Liver (tissue), 9 donors: ENCODE data around the gene OTUB1. TPM values are rescaled to one million over a fixed set of nuclear protein-coding genes. Genes with fewer than 3 reads are reported as not detected.

Experiments used
- DNase-seq: peaks from one replicate; pipeline ENCODE4 v3.0.0-alpha.2; 2017; ENCODE audit warnings: low spot score
- H3K27ac ChIP-seq, 2 donors: one replicate each; pipeline ENCODE4 v1.7.0; 2013; ENCODE audit warnings: inconsistent platforms in 2 of 2, low read length in 2 of 2, control low read depth in 1 of 2, low read depth in 1 of 2, mild to moderate bottlenecking in 1 of 2
- H3K27me3 ChIP-seq, 4 donors: one replicate each; pipeline versions ENCODE4 v1.6.1 to v1.7.0; 2013; ENCODE audit warnings: low read length in 3 of 4, inconsistent platforms in 1 of 4, mild to moderate bottlenecking in 1 of 4, moderate library complexity in 1 of 4; ENCODE audit not compliant: control insufficient read depth in 4 of 4, insufficient read depth in 4 of 4
- H3K36me3 ChIP-seq, 4 donors: one replicate each; pipeline versions ENCODE4 v1.6.1 to v1.7.0; 2013; ENCODE audit warnings: low read length in 3 of 4, mild to moderate bottlenecking in 3 of 4, low read depth in 1 of 4, moderate library complexity in 1 of 4; ENCODE audit not compliant: control insufficient read depth in 4 of 4, insufficient read depth in 3 of 4
- H3K4me1 ChIP-seq, 4 donors: one replicate each; pipeline versions ENCODE4 v1.6.1 to v1.7.0; 2013; ENCODE audit warnings: low read length in 3 of 4, mild to moderate bottlenecking in 3 of 4, moderate library complexity in 1 of 4; ENCODE audit not compliant: control insufficient read depth in 4 of 4, insufficient read depth in 4 of 4
- H3K4me3 ChIP-seq, 3 donors: one replicate each; pipeline versions ENCODE4 v1.6.1 to v1.7.0; 2013; ENCODE audit warnings: low read length in 3 of 3, control low read depth in 1 of 3, low read depth in 1 of 3, mild to moderate bottlenecking in 1 of 3
- H3K9ac ChIP-seq, 2 donors: one replicate each; pipeline ENCODE4 v1.7.0; 2013; ENCODE audit warnings: low read length in 2 of 2, mild to moderate bottlenecking in 2 of 2, moderate library complexity in 2 of 2, control low read depth in 1 of 2, low read depth in 1 of 2
- H3K9me3 ChIP-seq, 4 donors: one replicate each; pipeline versions ENCODE4 v1.6.1 to v1.7.0; 2013; ENCODE audit warnings: low read length in 3 of 4; ENCODE audit not compliant: control insufficient read depth in 4 of 4
- CTCF ChIP-seq: fragments of 150-350 bp; IDR thresholded peaks from 2 replicates; pipeline ENCODE4 v1.5.1; 2017; ENCODE audit warnings: improper control_type of control experiment, low read depth, low read length; ENCODE audit not compliant: missing input control
- EGR1 ChIP-seq, 2 donors: IDR thresholded peaks; 2 replicates each; pipeline ENCODE4 v1.6.1; 2016 to 2018; ENCODE audit warnings: antibody characterized with exemption in 2 of 2, low read depth in 2 of 2
- FOXA1 ChIP-seq: IDR thresholded peaks from 2 replicates; pipeline ENCODE4 v1.6.1; 2016; ENCODE audit warnings: antibody characterized with exemption
- FOXA2 ChIP-seq: IDR thresholded peaks from 2 replicates; pipeline ENCODE4 v1.6.1; 2016; ENCODE audit warnings: antibody characterized with exemption
- GABPA ChIP-seq, 2 donors: IDR thresholded peaks in 1 of 2; conservative IDR thresholded peaks in 1 of 2; 2 replicates each; pipeline ENCODE4 v1.6.1; 2016; ENCODE audit warnings: antibody characterized with exemption in 2 of 2, mild to moderate bottlenecking in 1 of 2, moderate library complexity in 1 of 2
- HNF4G ChIP-seq: IDR thresholded peaks from 2 replicates; pipeline ENCODE4 v1.6.1; 2016; ENCODE audit warnings: antibody characterized with exemption
- JUND ChIP-seq, 2 donors: IDR thresholded peaks; 2 replicates each; pipeline ENCODE4 v1.6.1; 2016; ENCODE audit warnings: antibody characterized with exemption in 2 of 2
- MAX ChIP-seq: IDR thresholded peaks from 2 replicates; pipeline ENCODE4 v1.6.1; 2016; ENCODE audit warnings: antibody characterized with exemption
- NR2F2 ChIP-seq: IDR thresholded peaks from 2 replicates; pipeline ENCODE4 v1.6.1; 2016; ENCODE audit warnings: antibody characterized with exemption
- RAD21 ChIP-seq, 2 donors: IDR thresholded peaks; 2 replicates each; pipeline ENCODE4 v1.6.1; 2016; ENCODE audit warnings: antibody characterized with exemption in 2 of 2, mild to moderate bottlenecking in 2 of 2
- RXRA ChIP-seq, 2 donors: IDR thresholded peaks; 2 replicates each; pipeline ENCODE4 v1.6.1; 2017 to 2018; ENCODE audit warnings: antibody characterized with exemption in 2 of 2, mild to moderate bottlenecking in 1 of 2
- SP1 ChIP-seq: IDR thresholded peaks from 2 replicates; pipeline ENCODE4 v1.6.1; 2018; ENCODE audit warnings: antibody characterized with exemption, mild to moderate bottlenecking
- TAF1 ChIP-seq: conservative IDR thresholded peaks from 2 replicates; pipeline ENCODE4 v1.6.1; 2016; ENCODE audit warnings: antibody characterized with exemption, mild to moderate bottlenecking
- YY1 ChIP-seq: IDR thresholded peaks from 2 replicates; pipeline ENCODE4 v1.6.1; 2016; ENCODE audit warnings: antibody characterized with exemption, mild to moderate bottlenecking
- ZBTB33 ChIP-seq: IDR thresholded peaks from 2 replicates; pipeline ENCODE4 v1.6.1; 2016; ENCODE audit warnings: antibody characterized with exemption
- WGBS: extraction: QIAGEN DNeasy Blood & Tissue Kit; methylation state at CpG from one replicate; pipeline ENCODE4 v1.1.7; 2013; 5-methylcytosine and 5-hydroxymethylcytosine counted together
- polyA plus RNA-seq, 2 donors: library from polyadenylated mRNA; stranded (reverse) in 1 of 2; unstranded in 1 of 2; fragments of 200-250 nt in 1 of 2; fragments of >200 nt in 1 of 2; fragmentation: Nextera tagmentation in 1 of 2; extraction: Ambion mirVana in 1 of 2; gene quantifications; one replicate each; pipeline versions ENCODE4 v1.2.1 to v1.2.3, GENCODE V29; 2013 to 2015
- total RNA-seq, 2 donors: library from RNA; depleted of rRNA; stranded (reverse); fragments of >200 nt; gene quantifications; one replicate each; pipeline ENCODE4 v1.2.3, GENCODE V29; 2014
- TF ChIP-seq, protein P1 (sequence below): IDR thresholded peaks from 2 replicates; pipeline ENCODE4 v1.6.1; 2016; ENCODE audit warnings: antibody characterized with exemption
- donor health status: healthy.
- donor health status: healthy.
- donor health status: healthy.
- donor health status: healthy.
- donor health status: healthy.

OTUB1 gene
- total and polyA plus RNA-seq, 4 donors: 18.8 to 44.6 (median 28.5) TPM

DNA sequence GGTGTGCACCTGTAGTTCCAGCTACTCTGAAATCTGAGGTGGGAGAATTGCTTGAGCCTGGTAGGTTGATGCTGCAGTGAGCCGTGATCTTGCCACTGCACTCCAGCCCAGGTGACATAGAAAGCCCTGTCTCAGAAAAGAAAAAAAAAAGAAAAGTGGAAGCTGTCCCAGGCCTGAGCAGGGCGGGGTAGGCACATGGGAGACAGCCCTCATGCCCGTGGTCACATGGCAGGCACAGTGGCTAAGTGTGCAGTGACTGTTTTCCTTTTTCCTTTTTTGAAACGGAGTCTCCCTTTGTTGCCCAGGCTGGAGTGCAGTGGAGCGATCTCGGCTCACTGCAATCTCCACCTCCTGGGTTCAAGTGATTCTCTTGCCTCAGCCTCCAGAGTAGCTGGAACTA is 7.8 kb downstream of the OTUB1 start:
- Histone ChIP-seq H3K4me3 (no peak overlapping the region), H3K27ac (no peak overlapping the region), H3K4me1 (peaks cover 0 to under 1% (median 0%) of the 10 kb centered on the region in 4 donors), H3K36me3 (peaks cover 2 to 43% (median 13%) of the 10 kb centered on the region in 4 donors), H3K9ac (no peak overlapping the region), H3K27me3 (no peaks in the 10 kb centered on the region), H3K9me3 (no peaks in the 10 kb centered on the region)
- TF ChIP-seq NR2F2 (no peak), FOXA2 (no peak), RXRA (IDR thresholded peaks at IDR 0.05) (no peak), GABPA (IDR thresholded peaks at IDR 0.05 in 1 of 2, conservative IDR thresholded peaks at IDR 0.05 in 1 of 2) (no peak), SP1 (no peak), ZBTB33 (no peak), TAF1 (no peak), RAD21 (IDR thresholded peaks at IDR 0.05) (no peak), MAX (no peak), HNF4G (no peak), EGR1 (IDR thresholded peaks at IDR 0.05; ENCODE audit: low read depth in 2 of 2) (no peak)
- no peak for DNase-seq
- 87% methylated on average over 6 of the region's 6 CpGs for WGBS

DNA sequence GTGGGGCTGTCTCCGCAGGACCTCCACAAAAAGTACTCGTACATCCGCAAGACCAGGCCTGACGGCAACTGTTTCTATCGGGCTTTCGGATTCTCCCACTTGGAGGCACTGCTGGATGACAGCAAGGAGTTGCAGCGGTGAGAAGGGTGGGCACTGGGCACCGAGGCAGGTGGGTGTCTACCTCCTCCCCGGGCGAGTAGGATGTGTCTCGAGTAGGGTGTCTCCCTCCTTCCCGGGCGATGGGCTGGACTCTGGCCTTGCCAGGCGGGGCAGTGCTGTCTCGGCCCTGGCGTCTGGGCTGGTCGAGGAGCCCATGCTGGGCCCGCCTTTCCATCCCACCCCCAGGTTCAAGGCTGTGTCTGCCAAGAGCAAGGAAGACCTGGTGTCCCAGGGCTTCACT is 10.3 kb downstream of the OTUB1 start:
- Histone ChIP-seq H3K27ac (no peak overlapping the region), H3K36me3 (peaks cover 2 to 32% (median 12%) of the 10 kb centered on the region in 4 donors), H3K27me3 (no peaks in the 10 kb centered on the region), H3K9ac (no peak overlapping the region), H3K4me3 (no peak overlapping the region), H3K9me3 (no peaks in the 10 kb centered on the region), H3K4me1 (peaks cover 2 to 20% (median 5%) of the 10 kb centered on the region in 4 donors)
- 92% methylated on average over 18 of the region's 18 CpGs for WGBS
- no peak for DNase-seq
- TF ChIP-seq GABPA (IDR thresholded peaks at IDR 0.05 in 1 of 2, conservative IDR thresholded peaks at IDR 0.05 in 1 of 2) (no peak), EGR1 (IDR thresholded peaks at IDR 0.05; ENCODE audit: low read depth in 2 of 2) (no peak), JUND (IDR thresholded peaks at IDR 0.05) (no peak), RAD21 (IDR thresholded peaks at IDR 0.05) (no peak), MAX (no peak)
- TF ChIP-seq, protein P1, sequence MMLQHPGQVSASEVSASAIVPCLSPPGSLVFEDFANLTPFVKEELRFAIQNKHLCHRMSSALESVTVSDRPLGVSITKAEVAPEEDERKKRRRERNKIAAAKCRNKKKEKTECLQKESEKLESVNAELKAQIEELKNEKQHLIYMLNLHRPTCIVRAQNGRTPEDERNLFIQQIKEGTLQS: no peak

GRCh38 chr11:63997104-63997700 is 11.0 kb downstream of the OTUB1 start:
- Histone ChIP-seq H3K9me3 (no peaks in the 10 kb centered on the region), H3K27ac (no peak overlapping the region), H3K9ac (no peak overlapping the region), H3K27me3 (no peaks in the 10 kb centered on the region), H3K4me1 (peaks cover 2 to 23% (median 5%) of the 10 kb centered on the region in 4 donors), H3K36me3 (peaks cover 2 to 32% (median 11%) of the 10 kb centered on the region in 4 donors), H3K4me3 (no peak overlapping the region)
- WGBS: 96% methylated on average over 27 of the region's 27 CpGs
- DNase-seq: no peak
- TF ChIP-seq CTCF (no peak), TAF1 (no peak), MAX (no peak), YY1 (no peak), EGR1 (IDR thresholded peaks at IDR 0.05; ENCODE audit: low read depth in 2 of 2) (no peak), FOXA1 (no peak), FOXA2 (no peak), NR2F2 (no peak), JUND (IDR thresholded peaks at IDR 0.05) (no peak), RXRA (IDR thresholded peaks at IDR 0.05) (no peak), ZBTB33 (no peak), HNF4G (no peak)
- TF ChIP-seq, protein P1: no peak
